Thoracic aorta (tissue), 2 donors: ENCODE measurements around the gene ARSB. TPM values are rescaled to one million over a fixed set of nuclear protein-coding genes. Genes with fewer than 3 reads are reported as not detected.

ENCODE experiments used
- ATAC-seq: fragments of 150-250 bp; one replicate; pipeline ENCODE4 v1.8.0; 2017; ENCODE audit warnings: low read depth; ENCODE audit not compliant: insufficient number of reproducible peaks, low FRiP score
- DNase-seq: peaks from one replicate; pipeline ENCODE4 v3.0.0-alpha.2; 2020; ENCODE audit warnings: low spot score
- H3K27ac ChIP-seq, 2 donors: fragments of 200-600 bp; sonication (generic); 1 replicate in 1 of 2; 2 replicates in 1 of 2; pipeline ENCODE4 v1.5.1; 2016; ENCODE audit warnings: mild to moderate bottlenecking in 2 of 2, moderate library complexity in 2 of 2
- H3K27me3 ChIP-seq: fragments of 200-600 bp; sonication (generic); replicated peaks from 2 replicates; pipeline ENCODE4 v1.6.0; 2016; ENCODE audit warnings: mild to moderate bottlenecking; ENCODE audit not compliant: insufficient read depth
- H3K36me3 ChIP-seq: fragments of 200-600 bp; sonication (generic); one replicate; pipeline ENCODE4 v1.5.1; 2016
- H3K4me1 ChIP-seq, 2 donors: fragments of 200-600 bp; sonication (generic); 1 replicate in 1 of 2; 2 replicates in 1 of 2; pipeline versions ENCODE4 v1.5.1 to v1.6.0; 2016; ENCODE audit warnings: low read depth in 2 of 2, mild to moderate bottlenecking in 1 of 2; ENCODE audit not compliant: control insufficient read depth in 1 of 2
- H3K4me3 ChIP-seq: fragments of 200-600 bp; sonication (generic); 2 replicates; pipeline ENCODE4 v1.5.1; 2016; ENCODE audit warnings: mild to moderate bottlenecking
- H3K9me3 ChIP-seq: fragments of 200-600 bp; sonication (generic); 2 replicates; pipeline ENCODE4 v1.5.1; 2016
- CTCF ChIP-seq: fragments of 200-600 bp; sonication (generic); IDR thresholded peaks from one replicate; pipeline ENCODE4 v1.5.1; 2019; ENCODE audit warnings: antibody characterized with exemption
- total RNA-seq, 2 donors: library from RNA; depleted of rRNA; stranded (reverse); fragments of >200 nt; gene quantifications; one replicate each; pipeline versions ENCODE4 v1.1.0 to v1.2.3, GENCODE V29; 2016

The ARSB gene
- total RNA-seq, 2 donors from 2014 or later = 26.1 to 36.0 TPM

- no peak for DNase-seq
- H3K4me3 ChIP-seq = no peak overlapping the region
- H3K4me1 ChIP-seq = no peaks in the 10 kb centered on the region
- no peak for ATAC-seq
- peaks cover 2% of the 10 kb centered on the region for H3K36me3 ChIP-seq
- H3K27ac ChIP-seq = no peak overlapping the region
- H3K9me3 ChIP-seq = no peaks in the 10 kb centered on the region
- TF ChIP-seq CTCF = no peak
- H3K27me3 ChIP-seq = no peaks in the 10 kb centered on the region
Measured at GRCh38 chr5:78958672-78959445, 26.3 kb downstream of the ARSB start.

- Histone ChIP-seq H3K27ac (no peak overlapping the region), H3K36me3 (peaks cover 2% of the 10 kb centered on the region), H3K9me3 (no peaks in the 10 kb centered on the region), H3K4me3 (no peak overlapping the region), H3K4me1 (no peaks in the 10 kb centered on the region), H3K27me3 (no peaks in the 10 kb centered on the region)
- no peak for TF ChIP-seq CTCF
- ATAC-seq = no peak
- no peak for DNase-seq
Measured at GRCh38 chr5:78956901-78957300, 28.2 kb downstream of the ARSB start.

GRCh38 chr5:78953092-78953800, 31.9 kb downstream of the ARSB start:
- Histone ChIP-seq H3K27me3 (no peaks in the 10 kb centered on the region), H3K4me3 (no peak overlapping the region), H3K9me3 (no peaks in the 10 kb centered on the region), H3K27ac (no peak overlapping the region), H3K36me3 (no peaks in the 10 kb centered on the region), H3K4me1 (no peaks in the 10 kb centered on the region)
- no peak for TF ChIP-seq CTCF
- no peak for ATAC-seq
- no peak for DNase-seq

- TF ChIP-seq CTCF = no peak
- DNase-seq (no peak), ATAC-seq (no peak)
- no peaks in the 10 kb centered on the region for H3K27me3 ChIP-seq
- H3K36me3 ChIP-seq = no peaks in the 10 kb centered on the region
- peaks cover 0 to 11% of the 10 kb centered on the region in 2 donors for H3K4me1 ChIP-seq
- no peak overlapping the region for H3K27ac ChIP-seq
- no peaks in the 10 kb centered on the region for H3K9me3 ChIP-seq
- no peak overlapping the region for H3K4me3 ChIP-seq
Measured at GRCh38 chr5:78930721-78931120, 54.4 kb downstream of the ARSB start.

GRCh38 chr5:78929833-78930232, 55.3 kb downstream of the ARSB start:
- no peak overlapping the region for H3K4me3 ChIP-seq
- H3K36me3 ChIP-seq = no peaks in the 10 kb centered on the region
- H3K9me3 ChIP-seq = no peaks in the 10 kb centered on the region
- ATAC-seq (no peak), DNase-seq (no peak)
- TF ChIP-seq CTCF = no peak
- no peaks in the 10 kb centered on the region for H3K27me3 ChIP-seq
- no peak overlapping the region for H3K27ac ChIP-seq
- peaks cover 0 to 11% of the 10 kb centered on the region in 2 donors for H3K4me1 ChIP-seq
